Stimulated activated CD4-positive, alpha-beta T cell treated with anti-CD3 and anti-CD28 coated beads, Interleukin-12 subunit alpha, Interleukin-12 subunit beta, amount 100 ng/mL, for 24 hours (primary cell): Measurements from ENCODE around the gene MUCL3.
"Not testable (repeated sequence)": the region's sequence is repeated elsewhere in the genome, so short reads cannot be mapped to it uniquely, and the experiment has no call there.

Experiments
- DNase-seq, 2 experiments: peaks; one replicate each; pipeline ENCODE4 v3.0.0-alpha.2; 2020; ENCODE audit warnings: low read depth in 2 of 2

Gene MUCL3

DNA sequence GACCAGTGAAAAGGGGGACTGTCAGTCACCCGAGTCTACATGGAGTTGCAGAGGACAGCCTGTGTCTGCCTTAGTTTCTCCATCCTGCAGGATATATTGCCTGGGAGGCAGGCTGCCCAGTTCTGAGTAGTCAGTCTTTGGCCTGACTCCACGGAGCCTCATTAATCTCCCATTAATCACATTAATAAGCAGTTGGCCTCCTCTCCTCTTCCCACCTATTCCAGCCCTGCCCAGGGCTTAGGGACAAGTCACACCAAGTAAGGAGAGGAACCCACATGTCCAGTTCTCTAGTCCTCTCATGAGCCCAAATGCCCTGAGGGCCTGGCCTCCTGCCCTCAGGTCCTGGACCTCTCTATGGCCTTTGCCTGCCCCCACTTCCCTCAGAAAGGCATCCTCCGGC lies 1.3 kb upstream of the MUCL3 start:
- no peak for DNase-seq

DNA sequence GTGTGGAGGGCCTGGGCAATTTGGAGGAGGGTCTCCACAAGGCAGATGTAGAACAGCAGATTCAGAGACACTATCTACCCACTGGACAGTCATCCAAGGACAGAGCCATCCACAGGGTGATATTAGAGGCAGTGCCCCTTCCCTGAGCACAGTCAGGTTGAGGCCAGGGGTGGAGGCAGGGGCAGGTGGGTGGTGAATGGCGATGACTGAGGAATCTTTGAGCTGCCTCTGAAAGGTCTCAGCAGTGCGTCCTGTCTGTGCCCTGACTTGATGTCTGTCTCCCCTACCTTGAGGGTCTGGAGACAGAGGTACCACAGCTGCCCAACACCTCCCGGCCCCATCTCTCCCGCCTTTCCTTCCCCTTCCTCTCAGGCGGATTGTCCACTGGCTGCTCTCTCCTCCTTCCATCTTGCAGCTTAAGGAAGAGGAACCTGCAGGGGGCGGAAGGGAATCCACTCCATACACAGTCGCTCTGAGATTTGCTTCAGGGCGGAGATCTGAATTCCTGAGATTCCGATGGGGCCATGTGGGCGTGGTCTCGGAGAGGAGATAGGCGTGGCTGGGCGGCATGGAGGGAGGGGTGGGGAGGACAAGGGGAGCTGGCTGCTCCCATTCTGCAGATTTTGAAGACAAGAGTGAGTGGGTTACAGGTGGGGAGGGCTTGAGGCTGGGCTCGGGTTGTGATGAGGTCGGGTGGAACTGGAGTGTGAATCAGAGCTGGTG lies 1.7 kb downstream of the MUCL3 start:
- no peak for DNase-seq

DNA sequence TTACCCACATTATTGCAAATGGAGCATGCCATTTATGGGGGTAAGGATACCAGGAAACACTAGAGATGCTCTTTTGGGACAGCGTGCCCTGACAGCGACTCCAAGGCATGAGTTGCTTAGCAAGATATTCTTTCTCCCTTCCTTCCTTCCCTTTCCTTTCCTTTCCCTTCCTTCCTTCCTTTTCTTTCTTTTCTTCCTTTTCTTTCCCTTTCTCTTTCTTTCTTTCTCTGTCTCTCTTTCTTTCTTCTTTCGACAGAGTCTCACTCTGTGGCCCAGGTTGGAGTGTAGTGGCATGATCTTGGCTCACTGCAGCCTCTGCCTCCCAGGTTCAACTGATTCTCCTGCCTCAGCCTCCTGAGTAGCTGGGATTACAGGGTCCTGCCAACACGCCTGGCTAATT lies 3.3 kb downstream of the MUCL3 start:
- DNase-seq, result no peak

DNA sequence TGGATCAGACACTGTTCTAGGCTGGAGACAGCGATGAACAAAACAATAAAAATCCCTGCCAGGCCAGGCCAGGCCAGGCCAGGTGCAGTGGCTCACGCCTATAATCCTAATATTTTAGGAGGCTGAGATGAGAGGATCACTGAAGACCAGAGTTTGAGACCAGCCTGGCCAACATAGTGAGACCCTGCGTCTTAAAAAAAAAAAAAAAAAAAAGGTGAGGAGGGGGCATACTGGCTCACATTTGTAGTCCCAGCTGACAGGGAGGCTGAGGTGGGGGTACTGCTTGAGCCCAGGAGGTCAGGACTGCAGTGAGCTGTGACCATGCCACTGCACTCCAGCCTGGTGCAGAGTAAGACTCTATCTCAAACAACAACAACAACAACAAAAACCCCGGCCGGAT lies 4.5 kb downstream of the MUCL3 start:
- DNase-seq, result no peak

DNA sequence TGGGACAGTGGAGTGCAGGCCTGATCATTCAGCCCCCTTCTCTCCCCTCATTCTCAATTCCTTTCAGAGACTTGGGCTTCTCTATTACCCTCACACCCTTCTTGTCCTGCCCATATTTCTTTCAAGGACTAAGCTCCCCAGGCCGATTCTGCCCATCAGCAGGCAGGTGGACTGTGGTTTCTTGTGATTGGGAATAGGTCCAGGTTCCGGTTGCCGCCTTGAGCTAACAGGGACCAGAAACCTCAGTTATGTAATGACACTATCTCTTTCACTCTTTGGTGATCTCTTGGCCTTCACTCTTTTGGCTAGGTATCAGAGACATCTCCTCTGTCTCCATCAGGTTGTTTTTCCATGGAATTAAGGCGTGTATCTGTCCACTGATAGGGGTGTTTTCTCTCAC lies 6.5 kb downstream of the MUCL3 start:
- no peak for DNase-seq

DNA sequence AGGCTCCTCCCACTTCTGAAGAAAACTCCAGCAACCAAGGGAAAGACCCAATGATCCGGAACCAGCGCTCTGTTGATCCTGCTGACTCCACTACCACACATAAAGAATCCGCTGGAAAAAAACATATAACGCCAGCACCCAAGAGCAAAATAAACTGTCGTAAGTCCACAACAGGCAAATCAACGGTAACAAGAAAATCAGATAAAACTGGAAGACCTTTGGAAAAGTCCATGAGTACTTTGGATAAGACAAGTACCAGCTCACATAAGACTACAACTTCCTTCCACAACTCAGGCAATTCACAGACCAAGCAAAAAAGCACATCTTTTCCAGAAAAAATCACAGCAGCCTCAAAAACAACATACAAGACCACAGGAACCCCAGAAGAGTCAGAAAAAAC lies 8.0 kb downstream of the MUCL3 start:
- no peak for DNase-seq

DNA sequence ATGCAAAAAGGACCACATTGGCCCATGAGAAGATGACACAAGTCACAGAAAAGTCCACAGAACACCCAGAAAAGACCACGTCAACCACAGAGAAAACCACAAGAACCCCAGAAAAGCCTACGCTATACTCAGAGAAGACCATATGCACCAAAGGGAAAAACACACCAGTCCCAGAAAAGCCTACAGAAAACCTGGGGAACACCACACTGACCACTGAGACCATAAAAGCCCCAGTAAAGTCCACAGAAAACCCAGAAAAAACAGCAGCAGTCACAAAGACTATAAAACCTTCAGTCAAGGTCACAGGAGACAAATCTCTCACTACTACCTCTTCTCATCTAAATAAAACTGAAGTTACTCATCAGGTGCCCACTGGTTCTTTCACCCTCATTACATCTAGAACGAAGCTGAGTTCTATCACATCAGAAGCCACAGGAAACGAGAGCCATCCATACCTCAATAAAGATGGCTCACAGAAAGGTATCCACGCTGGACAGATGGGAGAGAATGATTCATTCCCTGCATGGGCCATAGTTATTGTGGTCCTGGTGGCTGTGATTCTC lies 11.2 kb downstream of the MUCL3 start:
- DNase-seq, result no peak

DNA sequence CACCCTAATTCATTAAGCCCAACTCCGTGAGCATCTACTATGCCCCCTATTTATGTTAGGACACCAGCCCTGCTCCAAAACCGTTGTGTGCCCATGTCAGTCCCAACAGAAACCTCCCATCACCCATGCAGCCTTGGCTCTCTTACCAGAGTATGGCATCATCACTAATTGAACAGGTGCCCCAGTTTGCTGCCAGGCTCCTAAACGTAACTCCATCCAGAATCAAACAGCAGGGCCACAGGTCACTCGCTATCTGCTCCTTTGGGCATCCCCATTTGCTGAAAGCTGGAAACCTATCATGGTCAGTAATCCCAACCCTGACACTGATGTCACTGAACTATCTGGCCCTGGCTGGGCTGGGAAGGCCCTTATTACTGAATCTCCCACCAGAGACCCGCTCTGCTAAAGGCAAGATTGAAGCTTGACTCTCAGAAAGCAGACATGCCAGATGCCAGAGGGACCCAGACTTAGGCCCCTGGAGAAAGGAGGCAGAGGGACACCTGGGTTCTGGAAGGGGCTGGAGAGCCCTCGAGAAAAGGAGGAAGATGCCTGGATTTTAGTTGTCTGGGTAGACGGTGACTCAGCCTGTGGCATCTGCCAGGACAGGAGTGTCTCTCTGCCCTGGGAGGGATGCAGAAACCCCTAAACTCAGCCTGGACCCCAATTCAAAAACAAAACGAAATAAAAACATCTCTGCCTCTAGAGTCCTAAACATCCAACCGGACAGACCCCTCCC lies 14.0 kb downstream of the MUCL3 start:
- no peak for DNase-seq

DNA sequence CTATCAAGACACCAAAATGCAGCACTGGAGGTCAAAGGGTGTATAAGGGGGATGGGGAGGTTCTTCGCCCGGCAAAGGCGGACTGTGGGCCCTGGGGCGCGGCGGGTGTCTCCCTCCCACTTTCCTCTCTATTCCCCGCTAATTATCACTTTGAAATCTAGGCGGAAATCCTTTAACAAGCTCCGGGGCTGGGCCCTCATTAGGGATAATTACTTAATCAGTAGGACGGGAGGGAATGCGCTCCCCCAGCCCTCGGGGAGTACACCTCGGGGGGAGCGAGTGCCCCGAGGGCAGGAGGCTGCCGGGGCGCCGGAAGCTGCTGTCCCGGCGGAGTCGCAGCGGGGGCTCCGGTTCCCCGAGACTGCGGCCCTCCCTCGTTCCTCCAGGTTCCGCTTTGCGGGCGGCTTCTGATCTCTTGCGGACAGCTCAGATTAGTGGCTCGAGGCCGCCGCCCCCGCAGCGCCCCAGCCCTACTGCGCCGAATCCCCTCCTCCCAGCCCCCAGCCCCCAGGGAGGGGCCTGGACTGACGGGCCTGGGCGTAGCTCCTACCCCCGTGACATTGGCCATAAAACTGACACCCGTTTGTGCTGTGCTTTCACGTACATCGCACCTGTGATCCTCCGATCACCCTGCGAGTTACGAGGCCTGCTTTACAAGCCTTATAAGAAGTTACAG lies 14.7 kb downstream of the MUCL3 start:
- peak; percentile 66 to 78 for DNase-seq

DNA sequence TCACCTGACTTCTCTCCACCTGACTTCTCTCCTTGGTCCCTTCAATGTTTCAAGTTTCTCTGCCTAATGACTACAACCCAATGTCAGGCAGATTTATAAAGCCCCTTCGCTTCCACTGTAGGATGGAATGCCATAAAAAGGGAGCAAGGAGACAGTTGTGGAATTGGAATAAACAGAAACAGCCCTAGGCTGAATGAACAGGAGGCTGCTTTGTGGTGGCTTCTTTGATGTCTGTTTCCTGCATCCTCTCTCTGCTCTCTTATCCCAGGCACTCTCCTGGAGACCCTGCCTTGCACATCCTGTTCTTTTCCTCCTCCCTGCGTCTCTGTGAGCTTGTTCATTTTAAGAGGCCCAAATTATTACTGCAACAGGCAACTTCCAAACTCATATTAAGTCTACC lies 16.9 kb downstream of the MUCL3 start:
- DNase-seq, result no peak

DNA sequence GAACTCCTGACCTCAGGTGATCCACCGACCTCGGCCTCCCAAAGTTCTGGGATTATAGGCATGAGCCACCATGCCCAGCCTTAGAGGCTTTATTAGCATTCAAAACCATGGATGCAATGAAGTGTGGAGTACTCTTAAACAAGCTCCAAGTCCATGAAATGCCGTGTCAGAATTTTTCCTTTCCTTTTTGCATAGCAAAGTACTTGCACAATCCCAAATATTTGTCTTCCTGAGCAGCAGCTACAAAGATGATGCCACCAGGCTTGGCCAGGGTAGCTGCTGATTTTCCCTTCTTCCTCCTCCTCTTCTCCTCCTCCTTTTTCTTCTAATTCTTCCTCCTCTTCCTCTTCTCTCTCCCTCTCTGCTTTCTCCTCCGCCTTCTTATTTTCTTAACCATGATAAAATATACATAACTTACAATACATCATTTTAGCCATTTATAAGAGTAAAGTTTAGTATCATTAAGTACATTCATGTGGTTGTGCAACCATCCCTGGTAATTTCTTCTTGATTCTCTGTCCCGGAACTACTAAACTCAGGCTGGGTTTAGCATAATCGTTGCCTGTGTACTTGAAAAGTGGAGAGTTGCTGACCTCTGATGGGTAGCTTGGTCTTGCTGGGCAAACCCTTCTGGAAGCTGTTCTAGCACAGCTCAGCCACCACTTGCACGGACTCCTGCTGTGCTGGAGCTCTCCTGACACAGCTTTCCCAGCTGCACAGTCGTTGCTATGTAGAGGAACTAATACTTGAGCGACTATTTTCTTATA lies 20.3 kb downstream of the MUCL3 start:
- no peak for DNase-seq

DNA sequence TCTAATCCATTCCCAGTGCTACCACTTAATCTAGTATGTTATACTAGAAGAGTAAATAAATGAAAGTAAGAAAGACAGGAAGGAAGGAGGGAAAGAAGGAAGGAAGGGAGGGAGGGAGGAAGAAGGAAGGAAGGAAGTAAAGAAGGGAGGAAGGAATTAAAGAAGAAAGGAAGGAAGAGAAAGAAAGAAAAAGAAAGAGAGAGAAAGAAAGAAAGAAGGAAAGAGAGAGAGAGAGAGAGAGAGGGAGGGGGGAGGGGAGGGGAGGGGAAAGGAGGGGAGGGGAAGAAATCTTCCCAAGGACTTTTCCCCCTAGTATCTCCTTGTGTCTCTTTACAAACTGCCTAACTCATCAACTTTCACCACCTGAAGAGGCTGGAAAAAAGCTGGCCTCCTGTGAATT lies 21.9 kb downstream of the MUCL3 start:
- no peak for DNase-seq

DNA sequence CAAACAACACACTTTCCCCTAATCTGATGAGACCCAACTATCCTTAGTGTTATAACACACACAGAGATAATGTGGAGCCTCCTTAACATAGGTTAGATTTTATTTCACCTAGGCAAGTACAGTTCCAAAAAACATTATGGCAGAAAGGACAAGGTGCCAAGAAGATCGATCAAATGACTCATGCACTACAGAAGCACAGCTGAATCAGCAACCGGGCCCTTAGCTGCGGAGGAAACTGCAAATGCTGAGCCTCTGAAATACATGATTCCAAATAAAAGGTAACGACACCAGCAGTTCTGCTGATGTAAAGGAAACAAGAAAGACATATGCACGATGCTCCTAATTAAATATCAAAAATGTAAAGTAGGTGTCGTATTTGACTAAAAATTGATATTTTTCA lies 22.9 kb downstream of the MUCL3 start:
- DNase-seq, result no peak

DNA sequence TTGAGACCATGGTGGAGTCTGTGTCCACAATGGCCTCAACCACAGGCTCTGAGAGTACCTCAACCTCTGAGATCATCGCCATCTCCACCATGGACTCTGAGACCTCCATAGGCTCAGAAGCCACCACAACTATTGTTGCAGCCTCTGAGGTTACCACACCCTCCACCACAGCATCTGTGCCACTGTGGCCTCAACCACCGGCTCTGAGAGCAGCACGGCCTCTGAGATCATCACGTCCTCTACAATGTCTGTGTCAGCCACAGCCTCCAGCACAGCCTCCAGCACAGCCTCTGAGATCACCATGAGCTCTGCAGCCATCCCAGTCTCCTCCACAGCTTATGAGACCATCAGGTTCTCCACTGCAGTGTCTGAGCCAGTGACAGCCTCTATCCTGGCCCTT lies 23.3 kb downstream of the MUCL3 start:
- DNase-seq, result no peak

DNA sequence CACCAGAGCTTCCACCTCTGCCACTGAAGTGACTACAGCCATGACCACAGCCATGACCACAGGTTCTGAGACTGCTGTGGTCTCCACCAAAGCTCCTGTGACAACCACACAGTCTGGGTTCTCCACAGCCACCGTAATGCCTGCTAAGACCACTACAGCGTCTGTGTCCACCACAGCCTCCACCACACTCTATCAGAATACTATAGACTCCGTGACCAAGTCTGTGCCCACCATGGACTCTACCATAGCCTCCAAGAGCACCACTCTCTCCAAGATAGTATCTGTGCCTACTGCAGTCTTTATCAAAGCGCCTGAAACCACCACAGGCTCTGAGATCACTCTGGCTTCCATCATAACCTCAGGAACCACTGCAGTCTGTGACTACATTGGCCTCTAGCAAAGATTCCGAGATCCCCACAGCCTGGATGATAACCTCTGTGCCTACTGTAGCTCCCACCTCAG lies 24.4 kb downstream of the MUCL3 start:
- no peak for DNase-seq

DNA sequence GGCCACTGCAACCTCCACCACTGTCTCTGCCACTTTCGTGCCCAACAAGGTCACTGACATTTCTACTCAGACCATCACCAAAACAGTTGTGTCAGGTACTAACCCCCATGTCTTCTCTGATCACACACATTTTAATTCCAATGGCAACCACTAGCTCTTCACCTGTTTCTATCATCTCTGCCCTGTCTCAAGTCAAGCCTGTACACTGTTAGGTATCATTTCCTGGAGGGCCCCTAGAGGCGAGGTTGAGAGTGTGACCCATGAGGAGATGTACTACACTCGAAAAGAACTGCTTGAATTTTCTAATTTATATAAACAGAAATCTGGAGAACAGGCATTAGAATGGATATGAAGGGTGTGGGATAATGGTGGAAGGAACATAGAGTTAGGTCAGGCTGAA lies 25.4 kb downstream of the MUCL3 start:
- DNase-seq, result no peak

DNA sequence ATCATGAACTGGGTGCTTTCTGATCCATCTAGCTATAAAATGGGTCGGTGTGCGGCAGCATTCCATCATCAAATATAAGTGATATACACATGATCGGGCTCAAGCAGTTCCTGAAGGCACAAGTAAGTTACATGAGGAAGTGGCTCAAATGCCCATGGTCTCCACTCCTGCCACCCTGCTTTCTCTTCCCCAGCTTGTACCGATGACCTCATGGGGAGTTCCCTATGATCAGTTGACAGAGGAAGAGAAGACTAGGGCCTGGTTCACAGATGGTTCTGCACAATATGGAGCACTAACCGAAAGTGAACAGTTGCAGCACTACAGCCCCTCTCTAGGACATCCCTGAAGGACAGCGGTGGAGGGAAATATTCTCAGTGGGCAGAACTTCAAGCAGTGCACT lies 28.4 kb downstream of the MUCL3 start:
- not testable (repeated sequence) for DNase-seq

DNA sequence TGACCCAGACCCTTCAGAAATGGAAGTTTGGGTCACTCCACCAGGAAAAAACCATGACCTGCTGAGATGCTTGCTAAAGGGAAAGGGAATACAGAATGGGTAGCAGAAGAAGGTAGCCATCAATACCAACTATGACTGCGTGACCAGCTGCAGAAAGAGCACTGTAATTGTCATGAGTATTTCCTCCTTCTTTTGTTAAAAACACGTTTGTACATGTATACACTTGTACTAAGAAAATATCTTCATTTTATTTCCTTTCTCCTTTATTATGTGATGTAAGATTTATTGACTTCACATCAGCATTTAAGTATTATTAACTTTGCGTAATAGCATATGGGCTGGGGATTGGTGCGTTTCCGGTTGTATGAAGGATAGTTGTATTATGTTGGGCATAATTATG lies 30.2 kb downstream of the MUCL3 start:
- DNase-seq, result no peak

DNA sequence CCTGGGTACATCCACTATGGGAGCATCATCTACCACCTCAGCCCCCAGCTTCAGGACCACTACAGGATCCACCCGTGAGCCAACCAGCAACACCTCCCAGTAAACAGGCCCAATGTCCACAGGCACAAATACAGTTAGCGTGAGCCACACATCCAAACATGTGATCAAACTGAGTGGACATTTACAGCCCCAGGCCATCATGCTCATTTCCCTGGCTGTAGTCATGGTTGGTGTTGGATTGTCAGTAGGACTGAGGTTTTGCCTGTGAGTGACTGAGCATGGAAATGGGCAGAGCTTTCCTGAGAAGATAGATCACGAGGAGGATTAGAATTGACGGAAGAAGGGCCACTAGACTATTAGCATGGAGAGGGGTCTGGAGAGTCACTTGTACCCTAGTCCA lies 32.0 kb downstream of the MUCL3 start:
- DNase-seq, result no peak

DNA sequence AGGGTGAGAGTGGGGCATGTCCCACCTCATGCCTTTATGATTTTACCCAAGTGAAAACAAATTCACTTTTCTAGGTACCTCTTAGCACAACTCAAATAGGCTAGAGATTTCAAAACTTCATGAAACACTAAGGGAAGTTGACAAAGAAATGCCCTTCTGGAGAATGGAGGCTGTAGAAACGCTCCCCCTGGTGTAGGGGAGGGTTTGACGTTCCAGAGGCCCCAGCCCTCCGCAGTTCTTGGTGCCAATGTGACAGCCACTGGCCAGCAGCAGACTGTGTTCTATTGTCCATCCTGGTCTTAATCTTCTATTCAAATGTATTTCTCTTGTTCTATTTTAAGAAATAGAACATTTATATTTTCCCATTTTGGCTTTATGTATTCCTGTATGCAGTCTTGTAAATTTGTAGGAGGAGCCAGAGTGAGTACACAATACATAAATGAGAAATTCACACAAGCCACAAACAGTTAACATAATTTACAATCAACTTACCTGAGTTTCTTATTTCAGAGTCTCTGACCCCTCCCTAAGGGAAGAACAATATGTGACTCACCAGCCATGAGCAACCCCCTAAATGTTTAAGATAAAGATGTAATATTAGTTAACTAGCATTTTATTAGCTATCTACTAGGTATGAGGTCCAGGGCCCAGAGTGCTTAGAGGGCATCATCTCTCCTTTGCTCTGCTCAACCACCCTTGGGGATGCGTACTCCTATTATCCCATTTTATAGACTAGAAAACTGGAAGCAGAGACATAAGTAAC lies 33.9 kb downstream of the MUCL3 start:
- DNase-seq, result no peak

DNA sequence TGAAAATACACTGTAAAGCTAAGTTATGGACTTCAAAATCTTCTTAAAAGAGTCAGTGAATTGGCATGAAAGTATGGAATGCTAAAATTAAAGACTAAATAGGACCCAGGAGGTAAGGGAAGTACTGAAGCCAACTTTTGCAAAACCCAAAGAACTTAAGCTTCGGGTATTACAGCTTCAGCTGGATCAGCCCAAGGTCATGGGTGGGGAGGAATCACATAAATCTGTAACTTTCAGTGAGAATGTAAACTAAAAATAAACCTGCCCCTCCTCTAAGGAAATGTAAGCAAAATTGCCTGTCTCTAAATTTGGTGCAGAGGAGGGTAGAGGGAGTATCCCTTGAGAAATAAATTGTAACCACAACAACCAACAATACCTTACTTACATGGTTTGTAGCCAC lies 38.4 kb downstream of the MUCL3 start:
- no peak for DNase-seq
